HepG2 (cell line): ENCODE data around the gene TOB1. TPM values are rescaled to one million over a fixed set of nuclear protein-coding genes. Genes with fewer than 3 reads are reported as not detected.

Experiments
- BRCA1 ChIP-seq: sonication (generic); formaldehyde crosslinking; IDR thresholded peaks from 2 replicates; pipeline ENCODE4 v1.4.0; 2020; ENCODE audit warnings: missing genetic modification reagents
- ELF1 ChIP-seq: sonication (generic); formaldehyde crosslinking; IDR thresholded peaks from 2 replicates; pipeline ENCODE4 v1.4.0; 2020; ENCODE audit warnings: missing genetic modification reagents
- FOXO4 ChIP-seq: sonication (generic); formaldehyde crosslinking; conservative IDR thresholded peaks from 2 replicates; pipeline ENCODE4 v1.8.1; 2023; ENCODE audit warnings: missing genetic modification reagents
- HDAC6 ChIP-seq: fragments of 200-600 bp; sonication (generic); IDR thresholded peaks from 2 replicates; pipeline ENCODE4 v1.7.0; 2017; ENCODE audit warnings: mild to moderate bottlenecking, antibody characterized with exemption, low read length, low read depth
- KAT8 ChIP-seq: IDR thresholded peaks from 2 replicates; pipeline ENCODE4 v1.6.1; 2016; ENCODE audit warnings: missing genetic modification reagents, missing compliant biosample characterization
- KDM5B ChIP-seq: sonication (generic); formaldehyde crosslinking; IDR thresholded peaks from 2 replicates; pipeline ENCODE4 v1.4.0; 2020; ENCODE audit warnings: missing genetic modification reagents, mild to moderate bottlenecking, borderline replicate concordance
- SCMH1 ChIP-seq: sonication (generic); formaldehyde crosslinking; IDR thresholded peaks from 2 replicates; pipeline ENCODE4 v1.9.0; 2021; ENCODE audit warnings: missing genetic modification reagents, mild to moderate bottlenecking, borderline replicate concordance
- SP4 ChIP-seq: sonication (generic); formaldehyde crosslinking; IDR thresholded peaks from 2 replicates; pipeline ENCODE4 v1.8.1; 2023; ENCODE audit warnings: mild to moderate bottlenecking, missing genetic modification reagents
- TCF12 ChIP-seq, 2 experiments: fragments of 450-650 bp in 1 of 2; sonication (generic) in 1 of 2; formaldehyde crosslinking in 1 of 2; IDR thresholded peaks; 2 replicates each; pipeline versions ENCODE4 v1.6.1 to v1.8.0; 2017 to 2022; ENCODE audit warnings: antibody characterized with exemption in 1 of 2, mild to moderate bottlenecking in 1 of 2, missing genetic modification reagents in 1 of 2, moderate library complexity in 1 of 2
- ZFP1 ChIP-seq: IDR thresholded peaks from 2 replicates; pipeline ENCODE4 v1.6.1; 2016
- ZNF292 ChIP-seq: sonication (generic); formaldehyde crosslinking; IDR thresholded peaks from 2 replicates; pipeline ENCODE4 v1.8.1; 2022; ENCODE audit warnings: mild to moderate bottlenecking, low read depth, missing genetic modification reagents, borderline replicate concordance
- ZNF33B ChIP-seq: sonication (generic); formaldehyde crosslinking; IDR thresholded peaks from 2 replicates; pipeline ENCODE4 v1.5.1; 2020; ENCODE audit warnings: mild to moderate bottlenecking, missing genetic modification reagents
- ZNF512 ChIP-seq: sonication (generic); formaldehyde crosslinking; IDR thresholded peaks from 2 replicates; pipeline ENCODE4 v1.4.0; 2020; ENCODE audit warnings: mild to moderate bottlenecking, missing genetic modification reagents
- ZNF543 ChIP-seq: sonication (generic); formaldehyde crosslinking; IDR thresholded peaks from 2 replicates; pipeline ENCODE4 v1.4.0; 2020; ENCODE audit warnings: mild to moderate bottlenecking, missing genetic modification reagents
- ZNF605 ChIP-seq: sonication (generic); formaldehyde crosslinking; IDR thresholded peaks from 2 replicates; pipeline ENCODE4 v1.8.0; 2022; ENCODE audit warnings: mild to moderate bottlenecking, missing genetic modification reagents
- ZNF782 ChIP-seq: sonication (generic); formaldehyde crosslinking; IDR thresholded peaks from 2 replicates; pipeline ENCODE4 v1.4.0; 2020; ENCODE audit warnings: missing genetic modification reagents, mild to moderate bottlenecking, borderline replicate concordance
- ZSCAN21 ChIP-seq: sonication (generic); formaldehyde crosslinking; IDR thresholded peaks from 2 replicates; pipeline ENCODE4 v1.8.0; 2022; ENCODE audit warnings: mild to moderate bottlenecking, missing genetic modification reagents, moderate library complexity, borderline replicate concordance
- polyA plus RNA-seq, 8 experiments: library from polyadenylated mRNA; depleted of rRNA in 3 of 8; stranded (reverse) in 7 of 8; unstranded in 1 of 8; fragments of >200 nt; fragmentation: Illumina TruSeq in 4 of 8; extraction: Trizol in 4 of 8; gene quantifications; 2 replicates each; pipeline versions ENCODE4 v1.2.1 to v1.2.3, GENCODE V29; 2011 to 2016; ENCODE audit warnings: low read depth in 4 of 8, missing spikeins in 1 of 8, mixed read lengths in 1 of 8; ENCODE audit not compliant: insufficient read depth in 1 of 8
- total RNA-seq, 5 experiments: library from RNA; depleted of rRNA; stranded (reverse); fragments of >200 nt; fragmentation: Illumina TruSeq; extraction: Trizol; gene quantifications; 2 replicates each; pipeline ENCODE4 v1.2.3, GENCODE V29; 2016; ENCODE audit warnings: low read depth in 1 of 5
- TF ChIP-seq, protein P1 (sequence below): sonication (generic); formaldehyde crosslinking; IDR thresholded peaks from 2 replicates; pipeline ENCODE4 v1.8.0; 2022; ENCODE audit warnings: missing genetic modification reagents, mild to moderate bottlenecking, inconsistent platforms, borderline replicate concordance
- TF ChIP-seq, protein P2 (sequence below): sonication (generic); formaldehyde crosslinking; IDR thresholded peaks from 2 replicates; pipeline ENCODE4 v1.5.1; 2020; ENCODE audit warnings: missing genetic modification reagents, mild to moderate bottlenecking, borderline replicate concordance
- TF ChIP-seq, protein P3 (sequence below): sonication (generic); formaldehyde crosslinking; IDR thresholded peaks from 2 replicates; pipeline ENCODE4 v1.9.0; 2021; ENCODE audit warnings: missing genetic modification reagents, mild to moderate bottlenecking, borderline replicate concordance

The TOB1 gene
- total and polyA plus RNA-seq, 2 of the 13 experiments (the other 11 are each of a cell fraction or from before 2014, with no cell fraction given): 21.9 to 57.7 TPM

DNA sequence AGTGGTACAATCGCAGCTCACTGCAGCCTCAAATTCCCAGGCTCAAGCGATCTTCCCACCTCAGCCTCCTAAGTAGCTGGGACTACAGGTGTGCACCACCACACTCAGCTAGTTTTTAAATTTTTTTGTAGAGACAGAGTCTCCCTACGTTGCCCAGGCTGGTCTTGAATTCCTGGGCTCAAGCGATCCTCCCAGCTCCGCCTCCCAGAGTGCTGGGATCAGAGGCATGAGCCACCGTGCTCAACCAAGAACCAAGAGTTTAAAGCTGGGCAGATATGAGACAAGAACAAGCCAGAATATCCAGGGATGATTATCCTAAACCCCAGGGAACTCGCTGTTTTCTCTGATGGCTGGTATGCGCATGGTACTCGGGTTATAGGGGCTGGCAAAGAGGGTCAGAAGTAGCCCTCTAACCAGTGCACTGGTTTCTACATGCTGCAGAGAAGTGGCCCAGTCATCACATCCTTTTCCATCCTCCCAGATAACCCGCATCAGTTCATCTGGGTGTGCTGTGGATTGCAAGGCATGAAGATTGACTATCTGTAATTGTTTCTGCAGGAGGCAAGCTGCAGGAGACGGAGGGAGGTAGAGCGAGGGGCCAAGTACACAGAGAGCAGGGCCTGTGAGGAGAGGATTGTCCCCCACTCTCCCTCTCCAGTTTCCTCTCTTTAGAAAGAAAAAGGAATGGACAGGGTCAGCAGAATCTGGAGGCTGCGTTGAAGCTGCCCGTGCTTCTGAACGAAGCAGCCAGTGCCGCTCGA is 33.6 kb upstream of the TOB1 start (continued):
- TF ChIP-seq ELF1 (CRISPR knock-in tag) (no peak), FOXO4 (CRISPR knock-in tag) (no peak), ZNF782 (CRISPR knock-in tag) (no peak), ZNF292 (CRISPR knock-in tag) (peak; percentile 35; the same call in 1 of the 2 replicates), ZNF605 (CRISPR knock-in tag) (no peak), BRCA1 (no peak), SCMH1 (CRISPR knock-in tag) (no peak), SP4 (CRISPR knock-in tag) (no peak), ZNF543 (CRISPR knock-in tag) (no peak), TCF12 (IDR thresholded peaks at IDR 0.05) (no peak), TCF12 (CRISPR knock-in tag; IDR thresholded peaks at IDR 0.05) (no peak), KDM5B (CRISPR knock-in tag) (0 out of 2 replicates have a peak, but pooled peaks have one; percentile 5), HDAC6 (no peak), KAT8 (no peak), ZFP1 (CRISPR knock-in tag) (no peak), ZSCAN21 (CRISPR knock-in tag) (no peak), ZNF512 (CRISPR knock-in tag) (no peak), ZNF33B (no peak)
- TF ChIP-seq, protein P1, sequence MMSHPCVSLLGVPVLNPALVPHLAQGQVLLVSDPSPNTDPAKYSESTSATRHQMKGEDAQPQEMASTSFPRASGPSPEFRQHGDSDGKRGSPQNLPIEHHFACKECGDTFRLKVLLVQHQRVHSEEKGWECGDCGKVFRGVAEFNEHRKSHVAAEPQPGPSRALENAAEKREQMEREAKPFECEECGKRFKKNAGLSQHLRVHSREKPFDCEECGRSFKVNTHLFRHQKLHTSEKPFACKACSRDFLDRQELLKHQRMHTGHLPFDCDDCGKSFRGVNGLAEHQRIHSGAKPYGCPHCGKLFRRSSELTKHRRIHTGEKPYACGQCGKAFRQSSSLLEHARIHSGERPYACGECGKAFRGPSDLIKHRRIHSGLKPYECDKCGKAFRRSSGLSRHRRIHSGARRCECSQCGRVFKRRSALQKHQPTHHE: no peak
- TF ChIP-seq, protein P2, sequence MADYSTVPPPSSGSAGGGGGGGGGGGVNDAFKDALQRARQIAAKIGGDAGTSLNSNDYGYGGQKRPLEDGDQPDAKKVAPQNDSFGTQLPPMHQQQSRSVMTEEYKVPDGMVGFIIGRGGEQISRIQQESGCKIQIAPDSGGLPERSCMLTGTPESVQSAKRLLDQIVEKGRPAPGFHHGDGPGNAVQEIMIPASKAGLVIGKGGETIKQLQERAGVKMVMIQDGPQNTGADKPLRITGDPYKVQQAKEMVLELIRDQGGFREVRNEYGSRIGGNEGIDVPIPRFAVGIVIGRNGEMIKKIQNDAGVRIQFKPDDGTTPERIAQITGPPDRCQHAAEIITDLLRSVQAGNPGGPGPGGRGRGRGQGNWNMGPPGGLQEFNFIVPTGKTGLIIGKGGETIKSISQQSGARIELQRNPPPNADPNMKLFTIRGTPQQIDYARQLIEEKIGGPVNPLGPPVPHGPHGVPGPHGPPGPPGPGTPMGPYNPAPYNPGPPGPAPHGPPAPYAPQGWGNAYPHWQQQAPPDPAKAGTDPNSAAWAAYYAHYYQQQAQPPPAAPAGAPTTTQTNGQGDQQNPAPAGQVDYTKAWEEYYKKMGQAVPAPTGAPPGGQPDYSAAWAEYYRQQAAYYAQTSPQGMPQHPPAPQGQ (CRISPR knock-in tag): no peak
- TF ChIP-seq, protein P3, sequence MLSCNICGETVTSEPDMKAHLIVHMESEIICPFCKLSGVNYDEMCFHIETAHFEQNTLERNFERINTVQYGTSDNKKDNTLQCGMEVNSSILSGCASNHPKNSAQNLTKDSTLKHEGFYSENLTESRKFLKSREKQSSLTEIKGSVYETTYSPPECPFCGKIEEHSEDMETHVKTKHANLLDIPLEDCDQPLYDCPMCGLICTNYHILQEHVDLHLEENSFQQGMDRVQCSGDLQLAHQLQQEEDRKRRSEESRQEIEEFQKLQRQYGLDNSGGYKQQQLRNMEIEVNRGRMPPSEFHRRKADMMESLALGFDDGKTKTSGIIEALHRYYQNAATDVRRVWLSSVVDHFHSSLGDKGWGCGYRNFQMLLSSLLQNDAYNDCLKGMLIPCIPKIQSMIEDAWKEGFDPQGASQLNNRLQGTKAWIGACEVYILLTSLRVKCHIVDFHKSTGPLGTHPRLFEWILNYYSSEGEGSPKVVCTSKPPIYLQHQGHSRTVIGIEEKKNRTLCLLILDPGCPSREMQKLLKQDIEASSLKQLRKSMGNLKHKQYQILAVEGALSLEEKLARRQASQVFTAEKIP (CRISPR knock-in tag): no peak
